Adrenal gland (tissue), 5 donors: ENCODE results near the gene DTX1.

ENCODE experiments used
- POLR2A ChIP-seq, 2 donors: fragments of 450-650 bp; IDR thresholded peaks; one replicate each; pipeline ENCODE4 v1.6.1; 2017; ENCODE audit warnings: antibody characterized with exemption in 2 of 2, mild to moderate bottlenecking in 2 of 2, moderate library complexity in 1 of 2
- TF ChIP-seq, protein P1 (sequence below), 6 experiments: fragments of 450-650 bp in 4 of 6; fragments of 200-600 bp in 2 of 6; sonication (generic) in 1 of 6; IDR thresholded peaks; 1 replicate in 5 of 6; 2 replicates in 1 of 6; pipeline versions ENCODE4 v1.5.1 to v1.8.0; 2016 to 2021; ENCODE audit warnings: antibody characterized with exemption in 6 of 6, mild to moderate bottlenecking in 2 of 6, moderate library complexity in 1 of 6
- donor health status: DM: no; HTN: no; CAD: no.

- TF ChIP-seq POLR2A (IDR thresholded peaks at IDR 0.05) = no peak
- TF ChIP-seq, protein P1, sequence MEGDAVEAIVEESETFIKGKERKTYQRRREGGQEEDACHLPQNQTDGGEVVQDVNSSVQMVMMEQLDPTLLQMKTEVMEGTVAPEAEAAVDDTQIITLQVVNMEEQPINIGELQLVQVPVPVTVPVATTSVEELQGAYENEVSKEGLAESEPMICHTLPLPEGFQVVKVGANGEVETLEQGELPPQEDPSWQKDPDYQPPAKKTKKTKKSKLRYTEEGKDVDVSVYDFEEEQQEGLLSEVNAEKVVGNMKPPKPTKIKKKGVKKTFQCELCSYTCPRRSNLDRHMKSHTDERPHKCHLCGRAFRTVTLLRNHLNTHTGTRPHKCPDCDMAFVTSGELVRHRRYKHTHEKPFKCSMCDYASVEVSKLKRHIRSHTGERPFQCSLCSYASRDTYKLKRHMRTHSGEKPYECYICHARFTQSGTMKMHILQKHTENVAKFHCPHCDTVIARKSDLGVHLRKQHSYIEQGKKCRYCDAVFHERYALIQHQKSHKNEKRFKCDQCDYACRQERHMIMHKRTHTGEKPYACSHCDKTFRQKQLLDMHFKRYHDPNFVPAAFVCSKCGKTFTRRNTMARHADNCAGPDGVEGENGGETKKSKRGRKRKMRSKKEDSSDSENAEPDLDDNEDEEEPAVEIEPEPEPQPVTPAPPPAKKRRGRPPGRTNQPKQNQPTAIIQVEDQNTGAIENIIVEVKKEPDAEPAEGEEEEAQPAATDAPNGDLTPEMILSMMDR (IDR thresholded peaks at IDR 0.05) = no peak
These were observed 87.4 kb downstream of the DTX1 start for GRCh38 chr12:113143959-113144358.
